Osteoblast (primary cell): ENCODE data around the gene MEAF6. TPM values are rescaled to one million over a fixed set of nuclear protein-coding genes. Genes with fewer than 3 reads are reported as not detected.
"Not testable (repeated sequence)": the region's sequence is repeated elsewhere in the genome, so short reads cannot be mapped to it uniquely, and the experiment has no call there.

Source experiments
- DNase-seq: peaks from one replicate; pipeline ENCODE4 v3.0.0; 2011; ENCODE audit warnings: low spot score, mixed read lengths; ENCODE audit not compliant: insufficient read length; ENCODE audit errors: missing footprints
- H2AFZ ChIP-seq: 2 replicates; pipeline ENCODE4 v1.6.0; 2011; ENCODE audit warnings: mild to moderate bottlenecking, low read length
- H3K27ac ChIP-seq: 2 replicates; pipeline ENCODE4 v1.5.1; 2011; ENCODE audit warnings: mild to moderate bottlenecking, low read depth, low read length, moderate library complexity
- H3K27me3 ChIP-seq: 2 replicates; pipeline ENCODE4 v1.6.0; 2012; ENCODE audit warnings: mild to moderate bottlenecking, control low read depth, inconsistent platforms, low read length, moderate library complexity; ENCODE audit not compliant: insufficient read depth
- H3K36me3 ChIP-seq: 2 replicates; pipeline ENCODE4 v1.5.1; 2011; ENCODE audit warnings: mild to moderate bottlenecking, low read length, control low read depth, moderate library complexity; ENCODE audit not compliant: insufficient read depth
- H3K4me1 ChIP-seq: 2 replicates; pipeline ENCODE4 v1.5.1; 2011; ENCODE audit warnings: mild to moderate bottlenecking, low read length, control low read depth, moderate library complexity; ENCODE audit not compliant: insufficient read depth
- H3K4me2 ChIP-seq: 2 replicates; pipeline ENCODE4 v1.6.0; 2011; ENCODE audit warnings: mild to moderate bottlenecking, low read length; ENCODE audit not compliant: insufficient read depth
- H3K4me3 ChIP-seq: fragments of 200-600 bp; sonication (generic); 3 replicates; pipeline ENCODE4 v1.5.1; 2012; ENCODE audit warnings: mild to moderate bottlenecking, low read length, inconsistent platforms; ENCODE audit not compliant: insufficient read depth
- H3K79me2 ChIP-seq: 2 replicates; pipeline ENCODE4 v1.6.0; 2012; ENCODE audit warnings: mild to moderate bottlenecking, low read length, control low read depth, inconsistent platforms; ENCODE audit not compliant: insufficient read depth
- H3K9me3 ChIP-seq: 2 replicates; pipeline ENCODE4 v1.5.1; 2011; ENCODE audit warnings: low read depth, low read length, control low read depth
- H4K20me1 ChIP-seq: 2 replicates; pipeline ENCODE4 v1.6.0; 2012; ENCODE audit warnings: mild to moderate bottlenecking, low read length, control low read depth; ENCODE audit not compliant: insufficient read depth
- total RNA-seq: library from RNA; depleted of rRNA; stranded (reverse); fragments of >200 nt; gene quantifications from 2 replicates; pipeline ENCODE4 v1.2.3, GENCODE V29; 2012
- TF ChIP-seq, protein P1 (sequence below): IDR thresholded peaks from 2 replicates; pipeline ENCODE4 v1.5.1; 2011; ENCODE audit warnings: mild to moderate bottlenecking, low read depth, low read length, moderate library complexity; ENCODE audit errors: extremely low read depth

The MEAF6 gene
- total RNA-seq, 1 donor, result 64.1 TPM

DNA sequence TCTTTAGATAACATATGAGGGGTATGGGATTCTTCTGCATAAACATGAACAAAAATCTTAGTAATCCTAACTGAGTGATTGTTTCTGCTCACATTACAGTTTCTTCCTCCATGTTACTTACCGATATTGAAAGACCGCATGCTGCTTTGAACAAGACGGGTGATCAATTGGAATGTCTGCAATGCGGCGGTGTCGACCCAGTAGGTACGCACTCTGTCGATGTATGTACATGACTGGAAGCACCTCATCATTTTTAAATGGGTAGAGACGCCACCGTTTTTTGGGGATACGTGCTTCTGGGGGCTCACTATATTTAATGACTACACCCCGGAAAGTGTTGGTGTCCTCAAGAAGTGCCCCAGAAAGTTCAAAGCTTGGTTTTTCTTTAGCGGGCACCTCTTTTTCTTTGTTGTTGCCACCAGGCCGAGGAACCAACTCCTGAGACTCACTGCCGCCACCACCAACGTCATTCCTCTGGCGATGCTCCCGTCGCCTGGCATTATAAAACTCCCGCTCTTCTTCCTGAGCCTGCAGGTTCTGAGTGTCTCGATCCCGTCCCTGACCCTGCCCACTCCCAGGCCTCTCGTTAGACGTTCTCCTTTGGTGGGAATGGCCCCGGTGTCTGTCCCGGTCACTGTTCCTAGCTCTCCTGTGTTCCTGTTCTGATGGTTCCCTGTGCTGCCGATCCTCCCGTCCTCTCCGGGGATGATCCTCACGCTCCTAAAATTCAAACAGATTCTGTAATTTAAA lies 25.6 kb upstream of the MEAF6 start:
- no peak for DNase-seq
- no peak overlapping the region for H2AFZ ChIP-seq
- peaks cover 11% of the 10 kb centered on the region for H3K79me2 ChIP-seq
- TF ChIP-seq, protein P1, sequence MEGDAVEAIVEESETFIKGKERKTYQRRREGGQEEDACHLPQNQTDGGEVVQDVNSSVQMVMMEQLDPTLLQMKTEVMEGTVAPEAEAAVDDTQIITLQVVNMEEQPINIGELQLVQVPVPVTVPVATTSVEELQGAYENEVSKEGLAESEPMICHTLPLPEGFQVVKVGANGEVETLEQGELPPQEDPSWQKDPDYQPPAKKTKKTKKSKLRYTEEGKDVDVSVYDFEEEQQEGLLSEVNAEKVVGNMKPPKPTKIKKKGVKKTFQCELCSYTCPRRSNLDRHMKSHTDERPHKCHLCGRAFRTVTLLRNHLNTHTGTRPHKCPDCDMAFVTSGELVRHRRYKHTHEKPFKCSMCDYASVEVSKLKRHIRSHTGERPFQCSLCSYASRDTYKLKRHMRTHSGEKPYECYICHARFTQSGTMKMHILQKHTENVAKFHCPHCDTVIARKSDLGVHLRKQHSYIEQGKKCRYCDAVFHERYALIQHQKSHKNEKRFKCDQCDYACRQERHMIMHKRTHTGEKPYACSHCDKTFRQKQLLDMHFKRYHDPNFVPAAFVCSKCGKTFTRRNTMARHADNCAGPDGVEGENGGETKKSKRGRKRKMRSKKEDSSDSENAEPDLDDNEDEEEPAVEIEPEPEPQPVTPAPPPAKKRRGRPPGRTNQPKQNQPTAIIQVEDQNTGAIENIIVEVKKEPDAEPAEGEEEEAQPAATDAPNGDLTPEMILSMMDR, result no peak
- H3K36me3 ChIP-seq, result peaks cover 45% of the 10 kb centered on the region
- no peak overlapping the region for H3K4me3 ChIP-seq
- H4K20me1 ChIP-seq, result no peaks in the 10 kb centered on the region
- H3K27ac ChIP-seq, result no peak overlapping the region
- no peaks in the 10 kb centered on the region for H3K27me3 ChIP-seq
- H3K4me1 ChIP-seq, result no peaks in the 10 kb centered on the region
- H3K4me2 ChIP-seq, result no peak overlapping the region
- no peaks in the 10 kb centered on the region for H3K9me3 ChIP-seq

DNA sequence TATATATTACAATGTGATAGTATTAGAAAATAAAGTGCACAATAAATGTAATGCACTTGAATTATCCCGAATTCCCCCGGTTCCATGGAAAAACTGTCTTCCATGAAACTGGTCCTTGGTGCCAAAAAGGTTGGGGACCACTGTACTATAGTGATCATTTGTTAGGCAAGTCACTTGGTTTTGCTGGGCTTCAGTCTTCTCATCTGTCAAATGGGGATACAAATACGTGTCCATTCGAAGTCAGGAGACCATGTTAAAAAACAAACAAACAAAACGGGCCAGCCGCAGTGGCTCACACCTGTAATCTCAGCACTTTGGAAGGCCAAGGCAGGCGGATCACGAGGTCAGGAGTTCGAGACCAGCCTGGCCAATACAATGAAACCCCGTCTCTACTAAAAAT lies 24.6 kb upstream of the MEAF6 start:
- H2AFZ ChIP-seq, H3K27me3 ChIP-seq, H4K20me1 ChIP-seq, H3K27ac ChIP-seq, H3K4me1 ChIP-seq, H3K9me3 ChIP-seq, H3K79me2 ChIP-seq, DNase-seq, H3K4me2 ChIP-seq, H3K4me3 ChIP-seq: not testable (repeated sequence)
- peaks cover 45% of the 10 kb centered on the region for H3K36me3 ChIP-seq

- Histone ChIP-seq H3K9me3 (no peaks in the 10 kb centered on the region), H3K27me3 (no peaks in the 10 kb centered on the region), H3K36me3 (peaks cover 45% of the 10 kb centered on the region), H3K4me2 (no peak overlapping the region), H3K4me3 (no peak overlapping the region), H3K4me1 (peaks cover 12% of the 10 kb centered on the region), H3K79me2 (peaks cover 6% of the 10 kb centered on the region), H2AFZ (no peak overlapping the region), H3K27ac (no peak overlapping the region), H4K20me1 (no peaks in the 10 kb centered on the region)
- TF ChIP-seq, protein P1, result no peak
- peak; percentile 37 for DNase-seq
These were observed 22.8 kb upstream of the MEAF6 start for GRCh38 chr1:37537378-37537777.

DNA sequence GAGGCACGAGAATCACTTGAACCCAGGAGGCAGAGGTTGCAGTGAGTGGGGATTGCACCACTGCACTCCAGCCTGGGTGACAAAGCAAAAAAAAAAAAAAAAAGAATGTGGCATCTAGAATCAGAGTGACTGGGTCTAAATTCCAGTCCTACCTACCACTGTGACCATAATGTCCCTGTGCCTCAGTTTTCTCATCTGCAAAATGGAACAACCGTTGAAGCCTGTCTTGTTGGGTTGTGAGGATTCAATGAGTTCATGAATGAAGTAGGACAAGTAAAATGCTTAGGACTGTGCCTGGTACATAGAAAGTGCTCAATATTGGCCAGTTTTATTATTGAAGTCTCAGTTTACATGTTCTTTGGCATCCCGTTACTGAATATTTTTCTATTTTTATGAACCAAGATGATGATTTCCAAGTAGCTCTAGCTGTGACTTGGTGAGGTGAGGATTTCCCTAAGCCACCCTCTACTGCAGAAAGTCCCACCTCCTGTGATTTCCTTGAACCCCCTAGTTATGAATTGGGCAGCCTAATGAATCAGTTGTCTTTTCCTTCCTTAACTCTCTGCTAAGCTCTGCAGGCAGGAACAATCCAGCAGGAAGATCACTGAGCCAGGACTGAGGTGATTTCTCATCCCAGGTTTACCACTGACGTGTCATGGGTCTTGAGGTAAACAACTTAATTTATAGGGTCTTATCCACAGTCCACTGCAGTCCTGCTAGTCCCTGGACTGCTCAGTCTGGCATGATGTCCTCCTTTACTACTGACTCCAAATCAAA lies 18.9 kb upstream of the MEAF6 start:
- Histone ChIP-seq H3K27ac (peak overlapping the region; percentile 48), H3K4me1 (peaks cover 12% of the 10 kb centered on the region), H3K27me3 (no peaks in the 10 kb centered on the region), H2AFZ (no peak overlapping the region), H3K36me3 (peaks cover 17% of the 10 kb centered on the region), H4K20me1 (no peaks in the 10 kb centered on the region), H3K4me2 (no peak overlapping the region), H3K9me3 (no peaks in the 10 kb centered on the region), H3K4me3 (no peak overlapping the region), H3K79me2 (peaks cover 4% of the 10 kb centered on the region)
- no peak for DNase-seq
- TF ChIP-seq, protein P1, result no peak

DNA sequence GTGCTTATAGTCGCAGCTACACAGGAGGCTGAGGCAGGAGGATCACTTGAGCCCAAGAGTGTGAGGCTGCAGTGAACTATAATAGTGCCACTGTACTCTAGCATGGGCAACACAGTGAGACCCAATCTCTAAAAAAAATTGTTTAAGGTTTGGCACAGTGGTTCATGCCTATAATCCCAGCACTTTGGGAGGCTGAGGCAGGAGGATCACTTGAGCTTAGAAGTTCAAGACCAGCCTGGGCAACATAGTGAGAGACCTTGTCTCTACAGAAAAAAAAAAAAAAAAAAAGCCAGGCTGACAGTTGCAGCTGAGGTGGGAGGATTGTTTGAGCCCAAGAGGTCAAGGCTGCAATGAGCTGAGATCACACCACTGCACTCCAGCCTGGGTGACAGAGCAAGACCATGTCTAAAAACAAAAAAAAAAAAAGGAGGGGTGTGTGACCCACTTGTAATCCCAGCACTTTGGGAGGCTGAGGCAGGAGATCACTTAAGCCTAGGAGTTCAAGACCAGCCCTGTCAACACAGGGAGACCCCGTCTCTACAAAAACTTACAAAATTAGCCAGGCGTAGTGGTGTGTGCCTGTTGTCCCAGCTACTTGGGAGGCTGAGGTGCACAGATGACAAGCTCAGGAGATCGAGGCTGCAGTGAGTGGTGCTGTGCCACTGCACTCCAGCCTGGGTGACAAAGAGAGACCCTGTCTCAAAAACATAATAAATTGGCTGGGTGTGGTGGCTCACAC lies 18.0 kb upstream of the MEAF6 start:
- H3K79me2 ChIP-seq, H2AFZ ChIP-seq, DNase-seq, H3K27me3 ChIP-seq, H3K4me2 ChIP-seq, H3K27ac ChIP-seq, H3K9me3 ChIP-seq, H4K20me1 ChIP-seq, H3K4me3 ChIP-seq: not testable (repeated sequence)
- peaks cover 12% of the 10 kb centered on the region for H3K4me1 ChIP-seq
- peaks cover 12% of the 10 kb centered on the region for H3K36me3 ChIP-seq

GRCh38 chr1:37529888-37530287 lies 15.3 kb upstream of the MEAF6 start:
- DNase-seq, H3K27ac ChIP-seq, H2AFZ ChIP-seq, H3K4me3 ChIP-seq, H3K27me3 ChIP-seq, H3K9me3 ChIP-seq, H3K79me2 ChIP-seq, H4K20me1 ChIP-seq, H3K4me2 ChIP-seq, H3K36me3 ChIP-seq: not testable (repeated sequence)
- H3K4me1 ChIP-seq, result peaks cover 12% of the 10 kb centered on the region
